LNCaP clone FGC (cell line): ENCODE results near the gene SLC26A6.

ENCODE experiments used
- DNase-seq: peaks from one replicate; pipeline ENCODE4 v3.0.0-alpha.2; 2011; ENCODE audit warnings: low read depth
- H3K4me3 ChIP-seq: 2 replicates; pipeline ENCODE4 v1.5.1; 2011; ENCODE audit warnings: mild to moderate bottlenecking, low read depth, low read length, control low read depth
- TF ChIP-seq, protein P1 (sequence below): IDR thresholded peaks from 2 replicates; pipeline ENCODE4 v1.5.1; 2012; ENCODE audit warnings: mild to moderate bottlenecking; ENCODE audit not compliant: control insufficient read depth, insufficient read depth; ENCODE audit errors: extremely low read depth

SLC26A6 gene

GRCh38 chr3:48591436-48591835, 43.8 kb downstream of the SLC26A6 start:
- no peak for DNase-seq
- TF ChIP-seq, protein P1, sequence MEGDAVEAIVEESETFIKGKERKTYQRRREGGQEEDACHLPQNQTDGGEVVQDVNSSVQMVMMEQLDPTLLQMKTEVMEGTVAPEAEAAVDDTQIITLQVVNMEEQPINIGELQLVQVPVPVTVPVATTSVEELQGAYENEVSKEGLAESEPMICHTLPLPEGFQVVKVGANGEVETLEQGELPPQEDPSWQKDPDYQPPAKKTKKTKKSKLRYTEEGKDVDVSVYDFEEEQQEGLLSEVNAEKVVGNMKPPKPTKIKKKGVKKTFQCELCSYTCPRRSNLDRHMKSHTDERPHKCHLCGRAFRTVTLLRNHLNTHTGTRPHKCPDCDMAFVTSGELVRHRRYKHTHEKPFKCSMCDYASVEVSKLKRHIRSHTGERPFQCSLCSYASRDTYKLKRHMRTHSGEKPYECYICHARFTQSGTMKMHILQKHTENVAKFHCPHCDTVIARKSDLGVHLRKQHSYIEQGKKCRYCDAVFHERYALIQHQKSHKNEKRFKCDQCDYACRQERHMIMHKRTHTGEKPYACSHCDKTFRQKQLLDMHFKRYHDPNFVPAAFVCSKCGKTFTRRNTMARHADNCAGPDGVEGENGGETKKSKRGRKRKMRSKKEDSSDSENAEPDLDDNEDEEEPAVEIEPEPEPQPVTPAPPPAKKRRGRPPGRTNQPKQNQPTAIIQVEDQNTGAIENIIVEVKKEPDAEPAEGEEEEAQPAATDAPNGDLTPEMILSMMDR, result no peak
- no peak overlapping the region for H3K4me3 ChIP-seq

GRCh38 chr3:48588230-48588629, 47.0 kb downstream of the SLC26A6 start:
- DNase-seq, result no peak
- TF ChIP-seq, protein P1, result no peak
- no peak overlapping the region for H3K4me3 ChIP-seq

- DNase-seq, result no peak
- TF ChIP-seq, protein P1, result no peak
- H3K4me3 ChIP-seq, result no peak overlapping the region
Observed at GRCh38 chr3:48587686-48588085, 47.6 kb downstream of the SLC26A6 start.

DNA sequence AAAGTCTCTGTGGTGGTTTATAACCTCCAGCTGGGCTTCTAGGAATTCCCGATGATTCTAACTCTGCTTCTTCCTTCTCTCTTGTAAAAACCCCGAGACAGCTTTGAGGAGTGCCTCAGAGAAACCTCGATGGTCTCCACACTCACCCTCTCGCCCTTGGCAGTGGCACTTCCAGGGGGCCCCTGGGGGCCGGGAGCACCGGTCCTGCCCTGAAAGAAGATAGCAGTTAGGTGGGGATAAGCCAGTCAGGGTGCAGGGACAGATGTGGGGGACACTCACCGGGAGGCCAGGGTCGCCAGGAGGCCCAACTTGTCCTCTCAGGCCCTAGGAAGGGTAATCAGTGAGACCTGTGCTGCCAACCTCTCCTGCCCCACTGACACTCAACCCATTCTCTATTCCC, 49.9 kb downstream of the SLC26A6 start:
- DNase-seq, result no peak
- TF ChIP-seq, protein P1, result no peak
- no peak overlapping the region for H3K4me3 ChIP-seq

DNA sequence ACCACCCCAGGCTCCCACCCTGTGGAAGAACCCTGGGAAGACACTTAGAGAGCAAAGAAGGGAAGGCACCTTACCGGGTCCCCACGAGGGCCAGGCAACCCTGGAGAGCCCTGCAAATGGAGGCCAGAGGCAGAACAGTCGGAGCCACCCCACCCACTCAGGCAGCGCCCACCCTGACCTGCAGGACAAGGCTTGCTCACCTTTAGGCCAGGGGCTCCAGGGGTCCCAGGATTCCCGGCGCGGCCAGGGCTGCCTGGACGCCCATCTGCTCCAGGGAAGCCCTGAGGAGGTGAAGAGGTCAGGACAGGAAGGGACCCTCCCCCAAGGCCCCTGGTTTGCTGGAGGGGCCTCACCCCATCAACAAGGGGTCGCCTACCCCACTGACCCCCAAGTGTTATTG, 50.4 kb downstream of the SLC26A6 start:
- TF ChIP-seq, protein P1, result no peak
- H3K4me3 ChIP-seq, result no peak overlapping the region
- no peak for DNase-seq

GRCh38 chr3:48581621-48582481, 53.4 kb downstream of the SLC26A6 start:
- no peak for DNase-seq

DNA sequence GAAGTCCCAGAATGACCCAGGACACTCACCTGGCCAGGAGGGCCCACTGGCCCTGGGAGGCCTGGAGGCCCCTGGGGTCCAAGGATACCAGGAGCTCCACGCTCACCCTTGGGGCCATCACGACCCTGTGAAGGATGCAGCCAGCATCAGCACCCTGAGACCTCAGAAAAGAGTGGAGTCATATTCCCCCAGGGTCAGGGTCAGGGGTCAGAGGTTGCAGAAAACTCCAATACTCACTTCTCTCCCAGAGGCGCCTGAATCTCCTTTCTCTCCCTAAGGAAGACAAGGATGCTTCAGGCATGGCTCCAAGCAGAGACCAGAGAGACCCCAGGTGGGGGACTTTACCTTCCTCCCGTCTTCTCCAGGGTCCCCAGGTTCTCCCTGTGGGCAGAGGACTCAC, 58.6 kb downstream of the SLC26A6 start:
- TF ChIP-seq, protein P1, result no peak
- H3K4me3 ChIP-seq, result no peak overlapping the region
- no peak for DNase-seq

More at GRCh38 chr3:48581621-48582481, 53.4 kb downstream of the SLC26A6 start:
- TF ChIP-seq, protein P1, result no peak
- H3K4me3 ChIP-seq, result no peak overlapping the region
